Measurements from ENCODE around the gene SNX25.
"Not testable (repeated sequence)": the region's sequence is repeated elsewhere in the genome, so short reads cannot be mapped to it uniquely, and the experiment has no call there.

Gene SNX25

DNA sequence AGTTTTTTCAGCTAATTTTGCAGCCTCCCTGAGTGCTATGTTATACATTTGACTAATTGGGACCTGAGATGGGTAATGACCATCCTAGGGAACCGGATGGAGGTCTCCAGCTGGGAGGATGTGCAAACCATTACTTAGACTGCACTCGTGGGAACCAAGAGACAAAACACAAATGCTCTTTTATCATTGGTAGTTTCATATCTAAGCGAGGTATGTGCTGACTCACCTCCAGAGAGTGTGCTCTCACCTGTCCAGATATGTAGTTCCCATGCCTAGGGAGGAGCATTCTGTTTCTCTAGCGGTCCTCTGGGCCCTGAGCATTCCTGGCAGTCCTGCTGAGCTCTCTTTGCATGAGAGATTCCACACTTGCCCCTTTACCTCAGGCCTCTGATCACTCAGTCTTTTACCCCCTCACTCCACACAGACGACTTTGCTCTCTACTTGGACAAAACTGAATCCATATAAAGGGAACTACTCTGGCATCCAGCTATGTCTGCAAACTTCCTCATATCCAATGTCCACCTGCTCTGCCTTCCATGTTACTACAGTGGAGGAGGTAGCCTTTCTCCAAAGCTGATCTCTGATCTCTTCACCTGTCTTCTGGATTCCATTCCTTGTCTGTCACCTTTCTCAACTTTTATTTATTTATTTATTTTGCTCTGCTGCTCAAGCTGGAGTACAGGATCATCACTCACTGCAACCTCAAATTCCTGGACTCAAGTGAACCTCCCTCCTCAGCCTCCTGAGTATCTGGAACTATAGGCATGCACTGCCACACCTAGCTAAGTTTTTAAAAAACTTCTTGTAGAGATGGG lies 97.9 kb downstream of the SNX25 start:
- no peaks in the 10 kb centered on the region for H3K4me1 Mint-ChIP-seq (ENCODE audit: low read depth)
- no peaks in the 10 kb centered on the region for H3K27me3 Mint-ChIP-seq
- peaks cover 32% of the 10 kb centered on the region for H3K36me3 Mint-ChIP-seq (ENCODE audit: low read depth)
- H3K9me3 Mint-ChIP-seq: no peaks in the 10 kb centered on the region
- H3K4me3 Mint-ChIP-seq: no peak overlapping the region
- no peak for DNase-seq
- H3K27ac Mint-ChIP-seq: no peak overlapping the region

DNA sequence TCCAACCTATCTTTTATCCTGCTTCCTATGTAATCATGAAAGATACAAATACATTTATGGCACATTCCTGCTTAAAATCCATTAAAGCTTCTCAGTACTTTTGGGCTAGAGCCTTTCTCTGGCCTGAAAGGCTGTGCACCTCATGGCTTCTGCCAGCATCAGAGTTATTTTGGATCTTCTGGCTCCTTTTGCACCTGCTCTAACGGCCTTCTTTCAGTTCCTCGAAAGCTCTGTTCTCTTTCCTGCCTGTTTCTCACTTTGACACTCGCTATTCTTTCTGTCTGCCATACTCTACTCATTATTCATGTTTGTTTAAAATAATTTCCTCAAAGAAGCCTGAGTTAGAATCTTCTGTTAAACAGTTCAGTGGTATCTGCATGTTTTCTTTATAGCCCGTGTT lies 100.4 kb downstream of the SNX25 start:
- Mint-ChIP-seq H3K36me3 (ENCODE audit: low read depth) (peaks cover 54% of the 10 kb centered on the region), H3K4me1 (ENCODE audit: low read depth) (no peaks in the 10 kb centered on the region), H3K4me3 (no peak overlapping the region), H3K27ac (no peak overlapping the region), H3K27me3 (no peaks in the 10 kb centered on the region), H3K9me3 (no peaks in the 10 kb centered on the region)
- DNase-seq: no peak

DNA sequence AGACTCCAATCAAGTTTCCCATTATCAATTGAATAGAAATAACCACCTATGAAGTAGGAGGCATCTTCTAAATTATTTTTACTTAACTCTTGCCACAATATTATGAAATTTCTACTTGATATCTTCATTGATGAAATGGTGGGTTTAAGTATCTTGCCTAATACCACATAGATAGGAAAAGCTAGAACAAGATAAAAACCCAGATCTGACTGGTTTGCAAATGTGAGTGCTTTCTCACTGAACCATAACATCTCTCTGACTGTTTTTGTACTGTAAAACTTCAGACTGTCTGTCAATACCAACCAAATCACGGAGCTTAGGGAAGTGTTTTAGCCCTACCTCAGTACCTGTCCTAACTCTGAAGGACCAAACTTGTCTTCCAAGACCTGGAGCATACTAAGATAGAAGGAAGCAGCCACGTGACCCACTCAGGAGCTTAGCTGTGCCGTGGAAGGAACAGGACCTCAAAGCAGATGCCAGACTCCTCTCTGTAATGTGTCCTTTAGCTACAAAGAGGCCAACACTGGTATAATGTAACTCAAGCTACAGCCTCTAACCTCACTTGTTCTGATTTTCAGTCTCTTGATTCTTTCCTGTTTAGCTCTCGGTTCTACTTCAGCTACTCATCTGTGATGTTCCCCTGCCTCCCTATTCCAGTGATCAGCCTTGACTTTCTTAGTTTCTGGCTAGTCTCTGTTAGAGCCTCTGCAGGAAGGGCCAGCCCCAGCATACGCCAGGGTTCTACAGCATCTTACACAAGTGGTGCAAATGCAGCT lies 101.9 kb downstream of the SNX25 start:
- no peak for DNase-seq
- no peak overlapping the region for H3K4me3 Mint-ChIP-seq
- H3K36me3 Mint-ChIP-seq (ENCODE audit: low read depth): peaks cover 66% of the 10 kb centered on the region
- H3K9me3 Mint-ChIP-seq: no peaks in the 10 kb centered on the region
- no peak overlapping the region for H3K27ac Mint-ChIP-seq
- no peaks in the 10 kb centered on the region for H3K27me3 Mint-ChIP-seq
- H3K4me1 Mint-ChIP-seq (ENCODE audit: low read depth): no peaks in the 10 kb centered on the region

DNA sequence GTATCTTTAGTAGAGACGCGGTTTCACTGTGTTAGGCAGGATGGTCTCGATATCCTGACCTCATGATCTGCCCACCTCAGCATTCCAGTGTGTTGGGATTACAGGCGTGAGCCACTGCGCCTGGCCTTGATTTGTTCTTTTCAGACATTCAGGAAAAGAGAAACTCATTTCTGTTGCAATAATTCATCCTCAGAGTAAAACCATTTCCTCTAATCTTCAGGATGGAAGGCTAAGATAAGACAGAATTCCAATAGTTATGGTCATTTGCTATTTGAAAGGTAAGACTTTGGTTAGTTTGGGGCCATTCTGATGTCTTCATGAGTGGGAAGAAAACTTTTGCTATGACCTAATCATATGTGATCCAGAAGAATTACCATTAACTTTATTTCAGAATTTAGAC lies 103.3 kb downstream of the SNX25 start:
- Mint-ChIP-seq H3K4me1 (ENCODE audit: low read depth) (no peaks in the 10 kb centered on the region), H3K27me3 (no peaks in the 10 kb centered on the region), H3K36me3 (ENCODE audit: low read depth) (peaks cover 80% of the 10 kb centered on the region), H3K4me3 (no peak overlapping the region), H3K9me3 (no peaks in the 10 kb centered on the region), H3K27ac (no peak overlapping the region)
- no peak for DNase-seq

DNA sequence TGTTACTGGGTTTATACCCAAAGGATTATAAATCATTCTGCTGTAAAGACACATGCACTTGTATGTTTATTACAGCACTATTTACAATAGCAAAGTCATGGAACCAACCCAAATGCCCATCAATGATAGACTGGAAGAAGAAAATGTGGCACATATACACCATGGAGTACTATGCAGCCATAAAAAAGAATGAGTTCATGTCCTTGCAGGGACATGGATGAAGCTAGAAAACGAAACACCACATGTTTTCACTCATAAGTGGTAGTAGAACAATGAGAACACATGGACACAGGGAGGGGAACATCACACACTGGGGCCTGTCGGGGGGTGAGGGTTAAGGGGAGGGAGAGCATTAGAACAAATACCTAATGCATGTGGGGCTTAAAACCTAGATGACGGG lies 108.1 kb downstream of the SNX25 start:
- not testable (repeated sequence) for H3K27me3 Mint-ChIP-seq; H3K27ac Mint-ChIP-seq; H3K9me3 Mint-ChIP-seq; H3K4me3 Mint-ChIP-seq; H3K4me1 Mint-ChIP-seq (ENCODE audit: low read depth); DNase-seq
- H3K36me3 Mint-ChIP-seq (ENCODE audit: low read depth): peaks cover 70% of the 10 kb centered on the region

DNA sequence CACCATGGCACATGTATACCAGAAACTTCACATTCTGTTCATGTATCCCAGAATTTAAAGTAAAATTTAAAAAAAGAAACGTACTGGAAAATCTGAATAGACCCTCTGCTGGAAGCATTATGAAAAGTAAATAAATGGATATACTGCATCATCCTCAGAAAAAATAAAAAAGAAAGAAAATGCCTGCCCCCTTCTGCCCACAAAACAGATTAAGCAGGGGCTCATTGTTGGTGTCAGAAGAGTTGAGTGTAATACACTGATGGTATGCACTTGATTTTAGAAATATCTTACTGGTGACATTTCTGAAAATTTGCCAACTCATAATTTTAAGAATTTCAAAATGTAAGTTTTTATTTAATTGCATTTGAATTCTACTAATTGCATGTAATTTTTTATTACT lies 108.5 kb downstream of the SNX25 start:
- Mint-ChIP-seq H3K4me1 (ENCODE audit: low read depth) (peaks cover 7% of the 10 kb centered on the region), H3K27me3 (no peaks in the 10 kb centered on the region), H3K4me3 (no peak overlapping the region), H3K27ac (no peak overlapping the region), H3K36me3 (ENCODE audit: low read depth) (peaks cover 66% of the 10 kb centered on the region), H3K9me3 (no peaks in the 10 kb centered on the region)
- DNase-seq: no peak

DNA sequence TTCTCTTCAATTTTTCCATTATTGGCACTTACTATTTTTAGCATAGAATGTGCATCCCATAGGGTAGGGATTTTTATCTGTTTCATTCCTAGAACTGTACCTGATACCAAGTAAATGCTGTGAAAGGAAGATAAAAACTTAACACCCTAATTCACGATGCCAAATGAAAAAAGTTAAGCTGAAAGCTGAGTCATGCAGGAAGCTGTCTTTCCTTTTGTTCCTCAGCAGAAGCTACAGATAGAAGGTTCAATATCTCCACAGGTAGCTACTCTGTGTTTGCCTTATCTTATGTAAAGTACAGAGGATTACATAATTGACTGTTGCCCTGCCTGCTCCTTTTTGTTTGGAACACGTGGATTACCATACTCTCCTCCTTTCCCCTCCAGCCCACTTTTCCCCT lies 109.3 kb downstream of the SNX25 start:
- Mint-ChIP-seq H3K36me3 (ENCODE audit: low read depth) (peaks cover 59% of the 10 kb centered on the region), H3K4me3 (no peak overlapping the region), H3K27ac (no peak overlapping the region), H3K9me3 (no peaks in the 10 kb centered on the region), H3K27me3 (no peaks in the 10 kb centered on the region), H3K4me1 (ENCODE audit: low read depth) (peaks cover 7% of the 10 kb centered on the region)
- DNase-seq: no peak

DNA sequence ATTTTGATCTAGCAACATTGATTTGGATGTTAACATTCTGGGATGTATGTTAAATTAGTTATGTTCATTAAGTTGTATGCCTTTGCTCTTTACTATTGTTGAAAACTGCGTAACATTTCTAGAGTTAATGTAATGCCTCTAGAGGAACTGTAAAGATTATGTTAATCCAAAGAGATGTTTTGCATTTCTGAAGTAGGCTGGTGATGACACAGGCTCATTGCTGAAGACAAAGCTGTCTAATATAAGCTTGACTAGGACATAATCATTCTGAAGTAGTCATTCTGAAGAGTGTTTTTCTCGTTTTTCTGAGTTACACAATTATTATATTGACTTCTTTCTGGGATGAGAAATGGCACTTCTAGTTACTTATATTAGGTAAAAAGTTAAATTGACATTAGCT lies 113.4 kb downstream of the SNX25 start:
- peaks cover 28% of the 10 kb centered on the region for H3K36me3 Mint-ChIP-seq (ENCODE audit: low read depth)
- DNase-seq: no peak
- H3K9me3 Mint-ChIP-seq: no peaks in the 10 kb centered on the region
- no peak overlapping the region for H3K4me3 Mint-ChIP-seq
- H3K4me1 Mint-ChIP-seq (ENCODE audit: low read depth): peaks cover 7% of the 10 kb centered on the region
- H3K27ac Mint-ChIP-seq: no peak overlapping the region
- H3K27me3 Mint-ChIP-seq: no peaks in the 10 kb centered on the region

DNA sequence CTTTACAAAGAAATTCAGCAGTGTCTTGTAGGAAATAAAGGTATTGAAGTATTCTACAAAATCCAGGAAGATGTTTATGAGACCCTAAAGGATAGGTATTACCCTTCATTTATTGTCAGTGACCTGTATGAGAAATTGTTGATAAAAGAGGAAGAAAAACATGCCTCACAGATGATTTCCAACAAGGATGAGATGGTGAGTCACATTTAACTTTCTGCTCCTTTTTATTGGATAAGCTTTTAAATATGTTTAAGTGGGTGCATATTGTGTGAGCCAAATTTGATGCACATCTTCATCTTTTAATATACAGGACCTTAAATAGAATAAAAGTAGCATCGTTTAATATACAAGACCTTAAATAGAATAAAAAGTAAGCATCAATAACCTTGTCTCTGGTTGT lies 114.2 kb downstream of the SNX25 start:
- DNase-seq: no peak
- H3K4me3 Mint-ChIP-seq: no peak overlapping the region
- peaks cover 3% of the 10 kb centered on the region for H3K4me1 Mint-ChIP-seq (ENCODE audit: low read depth)
- no peaks in the 10 kb centered on the region for H3K9me3 Mint-ChIP-seq
- H3K27me3 Mint-ChIP-seq: no peaks in the 10 kb centered on the region
- H3K27ac Mint-ChIP-seq: no peak overlapping the region
- peaks cover 30% of the 10 kb centered on the region for H3K36me3 Mint-ChIP-seq (ENCODE audit: low read depth)

DNA sequence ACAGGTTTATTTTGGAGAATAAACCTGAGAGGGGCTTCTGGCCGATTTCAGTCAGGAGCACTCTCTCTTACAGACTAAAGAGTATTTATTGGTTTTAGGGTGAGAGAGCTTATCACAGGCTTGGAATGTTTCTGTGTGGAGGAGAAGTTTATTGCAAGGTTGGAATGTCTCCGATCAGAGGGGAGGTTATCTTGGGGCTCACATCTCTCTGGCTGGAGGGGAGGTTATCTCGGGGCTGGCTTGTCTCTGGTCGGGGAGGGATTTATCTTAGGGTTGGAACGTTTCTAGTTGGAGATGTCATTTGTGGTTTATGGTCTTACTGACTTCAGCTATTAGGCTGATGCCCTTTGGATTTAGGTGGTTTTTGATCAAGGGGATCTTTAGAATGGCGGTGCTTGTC lies 115.0 kb downstream of the SNX25 start:
- H3K27me3 Mint-ChIP-seq; H3K4me3 Mint-ChIP-seq; H3K4me1 Mint-ChIP-seq (ENCODE audit: low read depth); H3K9me3 Mint-ChIP-seq; H3K27ac Mint-ChIP-seq; DNase-seq: not testable (repeated sequence)
- peaks cover 30% of the 10 kb centered on the region for H3K36me3 Mint-ChIP-seq (ENCODE audit: low read depth)

DNA sequence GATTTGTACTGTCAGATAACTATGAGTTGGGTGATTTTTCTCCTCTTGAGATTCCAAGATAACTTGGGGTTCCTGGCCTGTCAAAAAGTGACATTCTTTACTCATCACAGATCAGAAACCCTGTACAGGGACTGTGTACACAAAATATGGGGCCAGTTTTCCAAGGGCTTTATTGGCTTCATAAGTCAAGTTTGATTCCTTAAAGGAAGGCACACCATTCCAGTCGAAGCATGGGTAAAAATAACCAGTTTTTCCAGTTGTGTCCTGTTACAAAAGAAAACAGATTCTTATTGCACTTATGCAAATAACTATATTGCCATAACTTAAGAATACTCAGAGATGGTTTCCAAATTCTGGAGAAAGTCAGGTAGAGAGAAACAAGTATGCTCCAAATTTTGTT lies 116.3 kb downstream of the SNX25 start:
- DNase-seq; H3K9me3 Mint-ChIP-seq; H3K4me3 Mint-ChIP-seq; H3K4me1 Mint-ChIP-seq (ENCODE audit: low read depth); H3K27me3 Mint-ChIP-seq; H3K27ac Mint-ChIP-seq: not testable (repeated sequence)
- peaks cover 24% of the 10 kb centered on the region for H3K36me3 Mint-ChIP-seq (ENCODE audit: low read depth)

DNA sequence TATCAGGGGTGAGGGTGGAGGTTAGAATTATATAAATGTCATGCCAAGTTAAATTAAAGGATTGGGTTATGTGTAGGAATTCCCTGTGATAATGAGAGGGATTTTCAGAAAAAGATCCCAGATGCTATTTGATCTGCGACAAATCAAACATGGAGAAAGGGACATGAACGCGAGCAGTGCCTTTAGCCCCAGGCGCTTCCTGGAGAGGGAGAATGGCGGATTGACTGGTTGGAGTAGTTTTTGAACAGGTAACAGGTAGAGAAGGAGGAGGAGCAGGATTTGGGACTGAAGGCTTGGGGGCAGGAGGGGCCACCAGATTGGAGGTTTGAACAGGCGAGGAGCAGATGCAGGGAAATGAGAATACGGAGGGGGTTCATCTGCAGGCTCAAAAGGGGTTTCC lies 119.2 kb downstream of the SNX25 start:
- Mint-ChIP-seq H3K27ac (no peak overlapping the region), H3K4me1 (ENCODE audit: low read depth) (peaks cover 12% of the 10 kb centered on the region), H3K36me3 (ENCODE audit: low read depth) (peaks cover 26% of the 10 kb centered on the region), H3K4me3 (no peak overlapping the region), H3K27me3 (no peaks in the 10 kb centered on the region), H3K9me3 (no peaks in the 10 kb centered on the region)
- DNase-seq: no peak

DNA sequence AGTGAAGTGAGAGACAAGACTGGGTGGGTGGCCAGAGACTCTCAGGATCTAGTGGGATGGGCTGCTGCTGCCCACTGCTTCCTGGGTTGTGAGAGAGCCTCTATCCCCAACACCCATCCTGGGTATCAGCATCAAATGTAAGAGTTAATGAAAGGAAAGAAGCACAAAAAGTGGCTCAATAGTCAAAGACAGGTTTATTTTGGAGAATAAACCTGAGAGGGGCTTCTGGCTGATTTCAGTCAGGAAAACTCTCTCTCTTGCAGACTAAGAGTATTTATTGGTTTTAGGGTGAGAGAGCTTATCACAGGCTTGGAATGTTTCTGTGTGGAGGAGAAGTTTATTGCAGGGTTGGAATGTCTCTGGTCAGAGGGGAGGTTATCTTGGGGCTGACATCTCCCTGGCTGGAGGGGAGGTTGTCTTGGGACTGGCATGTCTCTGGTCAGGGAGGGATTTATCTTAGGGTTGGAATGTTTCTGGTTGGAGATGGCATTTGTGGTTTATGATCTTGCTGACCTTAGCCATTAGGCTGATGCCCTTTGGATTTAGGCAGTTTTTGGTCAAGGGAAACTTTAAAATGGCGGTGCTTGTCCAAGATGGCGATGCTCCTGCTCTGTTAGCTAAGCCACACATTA lies 120.6 kb downstream of the SNX25 start:
- not testable (repeated sequence) for H3K27me3 Mint-ChIP-seq, H3K4me3 Mint-ChIP-seq, DNase-seq, H3K27ac Mint-ChIP-seq, H3K9me3 Mint-ChIP-seq
- H3K36me3 Mint-ChIP-seq (ENCODE audit: low read depth): peaks cover 23% of the 10 kb centered on the region
- peaks cover 12% of the 10 kb centered on the region for H3K4me1 Mint-ChIP-seq (ENCODE audit: low read depth)

DNA sequence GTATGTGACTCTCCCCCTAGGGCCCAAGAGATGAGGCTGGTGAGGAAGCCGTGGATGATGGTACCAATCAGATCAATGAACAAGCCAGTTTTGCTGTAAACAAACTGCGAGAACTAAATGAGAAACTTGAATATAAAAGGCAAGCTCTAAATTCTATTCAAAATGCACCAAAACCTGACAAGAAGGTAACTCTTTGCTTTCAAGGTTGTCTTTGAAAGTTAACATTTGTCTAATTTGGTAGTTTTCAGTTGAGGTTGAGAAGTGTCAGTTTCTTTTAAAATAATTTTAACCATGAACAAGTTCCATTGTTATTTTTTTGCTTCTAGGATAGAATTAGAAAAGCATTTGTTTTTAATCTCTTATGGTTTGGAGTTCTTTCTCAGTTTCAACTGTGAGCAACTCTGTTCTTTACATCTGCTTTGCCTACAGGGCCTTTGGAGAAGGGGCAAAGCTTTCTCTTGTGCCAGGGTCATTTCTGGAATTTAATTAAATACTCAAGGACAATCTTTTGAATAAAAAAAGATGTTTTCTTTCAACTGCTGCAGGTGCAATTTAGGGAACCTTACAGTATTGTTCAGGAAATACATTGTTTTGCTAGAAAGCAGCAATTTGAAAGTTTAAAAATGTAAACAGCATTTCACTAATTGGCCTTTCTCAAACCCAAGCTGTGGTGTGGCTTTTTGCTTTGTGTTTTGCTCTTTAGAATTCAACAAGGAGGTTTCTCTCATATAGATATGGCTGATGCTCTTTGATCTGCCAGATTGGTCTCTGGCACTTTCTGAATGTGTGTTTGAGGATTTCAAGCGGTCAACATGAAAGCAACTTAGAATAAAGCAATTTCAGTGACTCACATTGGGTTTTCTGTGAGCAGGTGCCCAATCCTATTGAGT lies 123.4 kb downstream of the SNX25 start:
- Mint-ChIP-seq H3K36me3 (ENCODE audit: low read depth) (peaks cover 41% of the 10 kb centered on the region), H3K27me3 (no peaks in the 10 kb centered on the region), H3K27ac (no peak overlapping the region), H3K9me3 (no peaks in the 10 kb centered on the region), H3K4me3 (no peak overlapping the region), H3K4me1 (ENCODE audit: low read depth) (peaks cover 12% of the 10 kb centered on the region)
- no peak for DNase-seq

All from activated T-cell treated with anti-CD3 and anti-CD28 coated beads, Interleukin-2, amount 50 U/mL, for 24 hours (primary cell).